ENCODE data around the gene UBALD2.

The UBALD2 gene

DNA sequence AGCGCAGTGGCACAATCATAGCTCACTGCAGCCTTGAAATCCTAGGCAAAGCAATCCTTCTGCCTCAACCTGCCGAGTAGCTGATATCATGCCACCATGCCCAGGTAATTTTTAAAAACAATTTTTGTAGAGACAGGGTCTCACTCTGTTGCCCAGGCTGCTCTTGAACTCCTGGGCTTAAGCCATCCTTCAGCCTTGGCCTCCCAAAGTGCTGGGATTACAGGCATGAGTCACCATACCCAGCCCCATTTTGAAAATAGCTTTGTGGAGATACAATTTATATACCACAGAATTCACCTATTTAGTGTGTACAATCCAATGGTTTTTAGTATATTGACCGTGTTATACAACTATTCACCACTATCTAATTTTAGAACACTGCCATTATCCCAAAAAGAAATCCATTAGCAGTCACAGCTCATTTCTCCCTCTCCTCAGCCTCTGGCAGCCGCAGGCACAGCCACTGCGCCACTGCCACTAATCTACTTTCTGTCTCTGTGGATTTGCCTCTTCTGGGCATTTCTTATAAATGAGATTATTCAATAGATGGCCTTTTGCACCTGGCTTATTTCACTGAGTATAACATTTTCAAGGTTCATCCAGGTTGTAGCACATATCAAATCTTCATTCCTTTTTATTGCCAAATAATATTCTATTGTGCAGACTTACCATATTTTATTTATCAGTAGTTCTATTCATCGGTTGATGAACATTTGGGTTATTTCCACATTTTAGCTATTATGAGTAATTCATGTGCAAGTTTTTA lies 31.4 kb upstream of the UBALD2 start:
- TF ChIP-seq, protein P1, sequence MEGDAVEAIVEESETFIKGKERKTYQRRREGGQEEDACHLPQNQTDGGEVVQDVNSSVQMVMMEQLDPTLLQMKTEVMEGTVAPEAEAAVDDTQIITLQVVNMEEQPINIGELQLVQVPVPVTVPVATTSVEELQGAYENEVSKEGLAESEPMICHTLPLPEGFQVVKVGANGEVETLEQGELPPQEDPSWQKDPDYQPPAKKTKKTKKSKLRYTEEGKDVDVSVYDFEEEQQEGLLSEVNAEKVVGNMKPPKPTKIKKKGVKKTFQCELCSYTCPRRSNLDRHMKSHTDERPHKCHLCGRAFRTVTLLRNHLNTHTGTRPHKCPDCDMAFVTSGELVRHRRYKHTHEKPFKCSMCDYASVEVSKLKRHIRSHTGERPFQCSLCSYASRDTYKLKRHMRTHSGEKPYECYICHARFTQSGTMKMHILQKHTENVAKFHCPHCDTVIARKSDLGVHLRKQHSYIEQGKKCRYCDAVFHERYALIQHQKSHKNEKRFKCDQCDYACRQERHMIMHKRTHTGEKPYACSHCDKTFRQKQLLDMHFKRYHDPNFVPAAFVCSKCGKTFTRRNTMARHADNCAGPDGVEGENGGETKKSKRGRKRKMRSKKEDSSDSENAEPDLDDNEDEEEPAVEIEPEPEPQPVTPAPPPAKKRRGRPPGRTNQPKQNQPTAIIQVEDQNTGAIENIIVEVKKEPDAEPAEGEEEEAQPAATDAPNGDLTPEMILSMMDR (IDR thresholded peaks at IDR 0.05; ENCODE audit: insufficient read depth, low read depth, low read length, missing control alignments) = no peak
- no peak overlapping the region for H3K4me3 ChIP-seq (ENCODE audit: low read depth, low read length)
- DNase-seq (ENCODE audit: low read depth) = no peak

DNA sequence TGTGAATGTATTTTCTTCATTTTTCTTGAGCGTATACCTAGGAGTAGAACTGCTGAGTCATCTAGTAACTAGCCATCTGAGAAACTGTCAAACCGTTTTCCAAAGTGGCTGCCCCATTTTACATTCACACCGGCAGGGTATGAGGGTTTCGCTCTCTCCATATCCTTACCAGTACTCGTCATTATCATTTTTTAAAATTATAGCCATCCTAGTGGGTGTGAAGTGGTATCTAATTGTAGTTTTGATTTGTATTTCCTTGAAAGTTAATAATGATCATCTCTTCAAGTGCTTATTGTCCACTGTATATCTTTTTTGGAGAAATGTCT lies 30.8 kb upstream of the UBALD2 start:
- H3K4me3 ChIP-seq (ENCODE audit: low read depth, low read length) = no peak overlapping the region; the same call in 1 of the 2 replicates
- TF ChIP-seq, protein P1 (IDR thresholded peaks at IDR 0.05; ENCODE audit: insufficient read depth, low read depth, low read length, missing control alignments) = no peak
- peak; percentile 81 for DNase-seq (ENCODE audit: low read depth)

DNA sequence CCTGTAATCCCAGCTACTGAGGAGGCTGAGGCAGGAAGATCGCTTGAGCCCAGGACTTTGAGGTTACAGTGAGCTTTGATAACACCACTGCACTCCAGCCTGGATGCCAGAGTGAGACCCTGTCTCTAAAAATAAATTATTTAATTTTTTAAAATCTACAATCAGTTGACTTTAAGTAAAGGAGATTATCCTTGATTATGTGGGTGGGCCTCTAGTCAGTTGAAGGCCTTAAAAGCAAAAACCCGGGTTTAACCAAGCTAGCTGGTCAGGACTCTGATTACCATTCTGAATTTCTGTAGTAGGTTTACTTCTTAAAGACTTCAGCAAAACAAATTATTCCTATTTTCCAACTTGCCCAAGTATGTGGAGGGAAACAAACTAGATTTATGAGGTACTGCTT lies 29.3 kb upstream of the UBALD2 start:
- H3K4me3 ChIP-seq (ENCODE audit: low read depth, low read length) = no peak overlapping the region
- DNase-seq (ENCODE audit: low read depth) = no peak
- TF ChIP-seq, protein P1 (IDR thresholded peaks at IDR 0.05; ENCODE audit: insufficient read depth, low read depth, low read length, missing control alignments) = no peak

DNA sequence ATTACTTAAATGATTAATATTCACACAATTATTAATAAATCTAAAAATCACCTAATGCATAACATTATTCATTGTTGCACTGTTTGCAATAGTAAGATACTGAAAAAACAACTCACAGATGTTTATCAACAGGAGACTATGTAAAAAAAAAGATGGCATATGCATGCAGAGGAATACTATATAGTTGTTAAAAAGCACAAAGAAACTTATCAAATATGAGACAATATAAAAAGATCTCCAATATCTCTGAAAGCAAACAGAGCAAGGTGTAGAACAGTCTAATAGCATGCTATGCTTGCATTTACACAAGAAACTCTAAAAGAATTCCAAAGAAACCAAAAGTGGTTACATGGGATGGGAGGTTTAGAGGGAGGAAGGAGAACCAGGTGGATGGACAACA lies 28.5 kb upstream of the UBALD2 start:
- TF ChIP-seq, protein P1 (IDR thresholded peaks at IDR 0.05; ENCODE audit: insufficient read depth, low read depth, low read length, missing control alignments) = no peak
- no peak for DNase-seq (ENCODE audit: low read depth)

DNA sequence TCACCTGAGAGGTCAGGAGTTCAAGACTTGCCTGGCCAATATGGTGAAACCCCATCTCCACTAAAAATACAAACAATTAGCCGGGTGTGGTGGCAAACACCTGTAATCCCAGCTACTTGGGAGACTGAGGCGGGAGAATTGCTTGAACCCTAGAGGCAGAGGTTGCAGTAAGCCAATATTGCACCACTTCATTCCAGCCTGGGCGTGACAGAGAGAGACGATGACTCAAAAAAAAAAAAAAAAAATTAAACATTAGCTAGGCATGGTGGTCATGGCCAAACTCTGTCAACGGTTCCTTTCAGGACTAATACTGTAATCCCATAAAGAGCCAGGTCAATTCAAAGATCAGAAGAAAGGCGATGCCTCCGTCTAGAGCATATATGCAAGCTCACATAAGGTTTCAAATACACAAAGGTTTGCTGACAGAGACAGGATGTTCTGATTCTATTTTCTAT lies 27.3 kb upstream of the UBALD2 start:
- H3K4me3 ChIP-seq (ENCODE audit: low read depth, low read length) = no peak overlapping the region; the same call in 1 of the 2 replicates
- DNase-seq (ENCODE audit: low read depth) = no peak
- TF ChIP-seq, protein P1 (IDR thresholded peaks at IDR 0.05; ENCODE audit: insufficient read depth, low read depth, low read length, missing control alignments) = no peak

More for the DNA sequence above, 28.5 kb upstream of the UBALD2 start:
- H3K4me3 ChIP-seq (ENCODE audit: low read depth, low read length) = no peak overlapping the region

DNA sequence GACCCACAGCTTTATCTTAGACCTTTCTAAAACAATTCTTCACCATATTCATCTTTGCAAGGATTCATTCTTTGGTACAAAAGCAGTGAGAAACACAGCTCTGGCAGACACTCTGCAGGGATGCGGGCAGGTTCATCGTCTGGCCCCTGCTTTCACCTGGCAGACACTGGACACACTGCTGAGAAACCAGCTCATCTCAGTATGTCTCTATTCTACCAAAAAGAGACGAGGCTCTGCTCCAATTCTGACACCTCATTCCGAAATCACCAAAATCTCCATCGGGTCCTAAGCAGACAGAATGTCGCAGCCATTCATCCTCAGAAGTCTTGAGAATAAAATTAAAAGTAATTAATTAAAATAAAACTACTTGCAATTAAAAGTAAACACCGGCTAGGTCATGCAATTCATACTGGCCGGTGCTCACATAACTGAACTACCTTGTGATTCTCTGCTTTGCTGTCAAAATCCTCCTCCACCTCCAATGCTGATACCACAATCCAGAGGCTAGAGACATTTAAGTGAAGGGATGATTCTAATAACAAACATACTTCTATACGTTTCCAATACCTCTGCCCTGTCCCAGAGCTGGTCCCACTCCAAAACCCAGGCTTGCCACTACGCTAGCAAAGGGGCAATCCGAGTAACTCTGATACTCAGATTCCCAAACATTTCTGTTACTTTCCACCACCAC lies 26.2 kb upstream of the UBALD2 start:
- TF ChIP-seq, protein P1 (IDR thresholded peaks at IDR 0.05; ENCODE audit: insufficient read depth, low read depth, low read length, missing control alignments) = no peak
- DNase-seq (ENCODE audit: low read depth) = peak; percentile 64
- peak overlapping the region; percentile 65 for H3K4me3 ChIP-seq (ENCODE audit: low read depth, low read length)
